ENCODE measurements around the gene SLC35F3.
"Not testable (repeated sequence)": the region's sequence is repeated elsewhere in the genome, so short reads cannot be mapped to it uniquely, and the experiment has no call there.

The SLC35F3 gene

GRCh38 chr1:234231061-234231892 is 326.8 kb downstream of the SLC35F3 start:
- DNase-seq, result no peak

DNA sequence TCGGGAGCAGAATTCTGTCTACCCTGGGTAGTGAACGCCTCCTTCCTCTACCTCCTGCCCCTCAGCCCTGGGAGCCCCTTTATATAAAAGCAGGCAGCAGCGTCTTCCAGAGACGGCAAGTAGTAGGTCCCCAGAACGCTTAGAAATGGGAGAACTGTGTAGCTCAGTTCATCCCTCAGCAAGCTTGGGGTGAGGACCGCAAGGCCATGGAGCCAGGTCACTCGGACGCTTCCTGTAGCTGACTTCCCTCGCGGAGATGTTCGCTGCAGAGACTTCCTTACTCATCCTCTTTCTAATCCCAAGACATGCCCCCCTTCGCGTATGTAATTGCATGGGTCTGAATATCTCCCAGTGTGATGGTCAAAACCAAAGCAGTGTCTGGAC is 327.4 kb downstream of the SLC35F3 start:
- no peak for DNase-seq

DNA sequence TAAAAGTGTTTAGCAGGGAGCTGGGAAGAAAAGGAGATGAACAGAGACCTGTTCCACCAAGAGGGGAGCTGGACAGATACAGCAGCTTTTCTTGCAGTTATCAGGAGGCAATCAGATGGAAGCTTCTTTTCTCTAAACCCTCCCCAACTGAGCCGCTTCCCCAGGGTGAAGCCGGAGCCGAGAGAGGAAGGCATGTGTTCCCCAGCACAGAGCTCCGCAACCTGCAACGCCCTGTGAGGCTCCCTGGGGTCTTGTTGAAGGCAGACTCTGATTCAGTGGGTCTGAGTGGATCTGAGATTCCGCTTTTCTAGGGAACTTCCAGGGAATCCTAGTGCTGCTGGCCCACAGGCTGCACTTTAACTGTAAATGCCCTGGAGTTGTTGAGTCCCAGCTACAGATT is 329.7 kb downstream of the SLC35F3 start:
- no peak for DNase-seq

DNA sequence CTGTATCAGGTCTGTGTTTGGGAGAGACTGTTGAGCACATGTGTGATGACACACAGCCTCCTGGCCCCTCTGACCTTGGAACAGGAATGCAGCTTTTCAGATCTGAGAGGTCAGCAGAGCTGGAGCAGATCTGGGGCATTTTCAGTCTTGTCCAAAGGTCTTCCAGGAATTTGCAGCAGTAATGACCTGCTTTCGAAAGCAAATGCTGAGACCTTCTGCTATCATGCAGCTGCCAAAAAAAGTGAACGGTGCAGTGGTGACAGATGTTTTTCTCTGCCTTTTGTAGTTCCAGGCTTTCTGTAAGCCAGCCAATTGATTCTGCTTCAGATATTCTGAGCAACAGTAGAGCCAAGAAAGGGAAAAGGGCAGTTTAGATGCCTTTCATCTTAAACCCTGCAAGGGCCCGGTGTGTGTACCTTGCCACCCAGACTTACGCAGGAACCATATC is 331.0 kb downstream of the SLC35F3 start:
- DNase-seq, result no peak

DNA sequence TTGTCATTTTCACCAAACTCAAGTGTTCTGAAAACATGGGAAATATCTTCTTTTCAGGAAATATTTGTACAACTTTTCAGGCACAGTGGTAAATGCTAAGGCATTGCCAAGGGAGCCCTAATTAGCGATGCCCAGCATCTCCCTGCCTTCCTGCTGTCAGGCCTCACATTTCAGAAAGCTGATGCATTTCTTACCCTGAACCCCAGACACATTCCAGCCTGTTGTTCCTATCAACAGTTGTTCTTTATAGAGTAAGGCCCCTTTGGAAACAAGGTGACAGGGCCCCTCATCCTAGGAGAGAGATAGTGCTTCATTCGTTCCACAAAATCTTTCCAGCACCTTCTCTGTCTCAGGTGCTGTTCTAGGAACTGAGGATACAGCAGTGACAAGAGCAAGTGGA is 332.9 kb downstream of the SLC35F3 start:
- DNase-seq, result no peak

DNA sequence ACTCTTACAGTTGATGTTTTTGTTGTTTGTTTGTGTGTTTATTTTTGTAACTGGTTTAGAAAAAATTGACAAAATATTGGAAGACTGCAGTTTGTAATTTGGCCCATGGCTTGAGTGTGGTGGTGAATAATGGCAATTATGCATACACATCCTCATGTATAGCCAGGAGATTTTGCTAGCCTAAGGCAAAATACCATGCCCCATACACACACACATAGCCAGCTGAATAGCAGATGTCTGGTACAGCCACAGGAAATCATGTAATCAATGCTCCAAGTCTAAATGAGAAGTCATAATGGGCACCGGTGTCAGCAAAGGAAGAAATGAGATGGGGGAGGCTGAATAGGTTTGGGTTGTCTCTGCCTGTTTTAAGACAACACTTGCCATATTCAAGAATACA is 333.6 kb downstream of the SLC35F3 start:
- no peak for DNase-seq

DNA sequence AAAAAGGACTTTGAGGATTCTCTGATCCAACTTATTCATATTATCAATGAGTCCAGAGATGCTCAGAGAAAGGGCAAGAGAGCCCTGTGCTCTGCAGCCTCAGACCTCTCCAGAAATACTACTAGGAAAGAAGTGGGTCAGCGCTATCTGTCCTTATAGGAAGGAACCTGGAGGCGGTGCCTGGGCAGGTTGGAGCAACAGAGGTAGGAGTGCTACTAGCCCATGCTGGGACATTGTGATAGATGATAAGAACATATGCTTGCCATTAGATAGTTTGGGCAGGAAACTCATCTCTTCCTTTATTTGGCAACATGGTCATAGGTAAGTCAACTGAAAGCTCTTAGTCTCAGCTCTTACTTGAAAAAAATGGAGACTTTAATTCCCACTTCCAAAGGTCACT is 335.0 kb downstream of the SLC35F3 start:
- no peak for DNase-seq

GRCh38 chr1:234239936-234240335 is 335.5 kb downstream of the SLC35F3 start:
- DNase-seq, result no peak

- DNase-seq, result no peak
Measured at GRCh38 chr1:234240680-234241079, 336.2 kb downstream of the SLC35F3 start.

DNA sequence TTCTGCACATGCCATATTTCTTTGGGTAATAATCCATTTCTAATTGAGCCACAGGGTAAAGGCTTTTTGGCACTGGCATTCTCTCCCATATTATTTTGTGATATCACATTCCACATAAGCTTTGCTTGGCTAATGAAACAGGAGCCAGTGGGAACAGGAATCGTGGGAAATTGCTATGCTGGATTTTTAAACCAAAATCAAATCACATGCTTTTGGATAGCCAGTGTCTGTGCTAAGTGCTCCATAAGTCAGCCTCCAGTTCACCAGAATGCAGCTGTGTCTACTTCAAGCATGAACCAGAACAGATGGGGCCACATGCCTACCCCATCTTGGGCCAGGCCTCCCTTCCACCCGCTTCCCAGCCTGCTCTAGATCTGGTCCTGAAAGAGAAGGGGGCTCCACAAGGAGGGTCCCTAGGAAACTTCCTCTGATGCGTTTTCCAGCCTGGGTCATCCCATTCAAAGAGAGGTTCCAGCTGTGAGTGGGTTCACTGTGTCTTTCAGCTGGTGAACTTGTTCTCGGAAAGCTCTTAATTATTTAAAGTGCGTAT is 337.5 kb downstream of the SLC35F3 start:
- DNase-seq, result no peak

DNA sequence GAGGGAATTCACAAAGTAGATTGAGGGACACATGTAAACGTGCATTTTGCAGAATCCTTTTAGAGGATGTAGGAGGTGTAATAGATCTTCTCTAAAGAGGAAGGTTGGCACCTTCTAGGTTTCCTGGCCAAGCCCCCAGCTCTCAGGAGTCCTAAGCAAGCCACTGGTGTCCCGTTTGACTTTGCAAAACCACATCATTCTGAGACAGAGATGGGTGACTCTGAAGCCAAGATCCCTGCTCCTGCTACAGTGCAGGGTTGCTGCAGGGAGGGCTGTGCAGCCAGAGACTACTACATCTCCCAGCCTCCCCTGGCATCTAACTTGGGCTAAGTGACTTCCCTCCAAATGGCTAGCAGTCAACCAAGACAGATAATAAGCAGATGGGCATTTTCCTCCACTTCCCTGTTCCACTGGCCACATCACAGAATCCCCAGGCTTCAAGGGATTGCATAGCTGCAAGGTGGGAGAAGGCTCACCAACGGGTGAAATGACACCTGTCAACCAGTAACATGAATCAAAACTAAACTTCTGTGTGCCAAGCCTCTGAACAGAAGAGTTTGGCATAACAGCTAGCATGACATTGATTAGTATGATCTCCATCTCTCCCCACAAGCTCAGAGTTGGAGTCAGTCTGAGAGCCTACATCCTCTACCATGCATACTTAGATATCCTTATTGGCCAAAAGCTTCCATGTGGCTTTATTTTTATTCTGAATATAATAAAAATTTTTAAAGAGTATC is 339.2 kb downstream of the SLC35F3 start:
- DNase-seq, result no peak

- no peak for DNase-seq
Measured at GRCh38 chr1:234244482-234244881, 340.0 kb downstream of the SLC35F3 start.

- DNase-seq, result peak in 1 of 2 experiments; percentile 29
Measured at GRCh38 chr1:234246638-234247116, 342.2 kb downstream of the SLC35F3 start.

- DNase-seq, result not testable (repeated sequence)
Measured at GRCh38 chr1:234247746-234248145, 343.3 kb downstream of the SLC35F3 start.

DNA sequence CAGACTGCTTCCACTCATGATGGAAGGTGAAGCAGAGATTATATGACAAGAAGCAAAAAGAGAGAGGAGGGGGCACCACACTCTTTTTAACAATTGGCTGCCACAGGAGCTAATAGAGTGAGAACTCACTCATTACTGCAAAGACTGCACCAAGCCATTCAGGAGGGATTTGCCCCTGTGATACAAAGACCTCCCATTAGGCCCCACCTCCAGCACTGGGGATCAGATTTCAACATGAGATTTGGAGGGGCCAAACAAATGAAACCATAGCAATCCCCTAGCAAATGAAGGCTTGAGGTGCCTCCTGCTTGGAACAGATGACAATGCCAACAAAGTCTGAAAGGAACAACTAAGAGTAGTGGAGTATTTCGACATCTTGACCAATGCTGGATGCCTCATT is 346.3 kb downstream of the SLC35F3 start:
- DNase-seq, result no peak

DNA sequence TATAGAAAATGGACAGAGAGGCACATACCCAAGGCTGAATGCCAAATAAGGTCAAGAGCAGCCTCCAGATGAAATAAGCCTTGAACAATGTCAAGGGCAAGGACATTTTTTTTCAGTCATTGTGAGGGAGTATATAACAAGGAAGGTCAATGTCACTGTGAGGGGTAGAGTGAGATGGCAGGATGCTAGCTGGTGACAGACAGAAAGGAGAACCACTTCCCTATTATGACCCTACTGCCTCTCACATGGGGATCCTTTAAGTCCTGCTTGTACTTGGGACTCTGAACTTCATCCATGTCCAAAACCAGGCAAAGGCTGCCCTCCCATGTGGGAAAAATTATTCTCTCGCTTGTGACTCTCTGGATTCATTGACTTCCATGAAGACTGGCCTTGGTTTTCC is 349.3 kb downstream of the SLC35F3 start:
- no peak for DNase-seq

- DNase-seq, result no peak
Measured at GRCh38 chr1:234256359-234256758, 351.9 kb downstream of the SLC35F3 start.

GRCh38 chr1:234258071-234258470 is 353.6 kb downstream of the SLC35F3 start:
- DNase-seq, result no peak

DNA sequence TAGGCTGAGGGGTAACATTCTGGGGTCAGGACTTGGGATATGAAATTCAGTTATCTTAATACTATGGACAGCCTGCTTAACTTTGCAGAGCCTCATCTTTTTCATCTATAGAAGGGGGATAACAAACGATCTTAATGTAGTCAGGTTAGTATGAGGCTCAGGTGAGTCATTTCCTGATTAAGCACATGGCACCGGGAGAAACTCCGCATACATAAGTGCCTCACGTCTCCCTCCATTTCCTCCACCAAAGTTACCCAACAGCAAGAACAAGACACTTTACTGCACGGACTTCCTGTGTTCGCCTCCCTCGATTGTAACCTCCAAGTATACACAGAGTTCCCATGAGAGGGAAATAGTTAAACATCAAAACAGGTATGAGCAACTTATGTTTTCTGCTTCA is 356.1 kb downstream of the SLC35F3 start:
- peak in 1 of 2 experiments; percentile 43 for DNase-seq

DNA sequence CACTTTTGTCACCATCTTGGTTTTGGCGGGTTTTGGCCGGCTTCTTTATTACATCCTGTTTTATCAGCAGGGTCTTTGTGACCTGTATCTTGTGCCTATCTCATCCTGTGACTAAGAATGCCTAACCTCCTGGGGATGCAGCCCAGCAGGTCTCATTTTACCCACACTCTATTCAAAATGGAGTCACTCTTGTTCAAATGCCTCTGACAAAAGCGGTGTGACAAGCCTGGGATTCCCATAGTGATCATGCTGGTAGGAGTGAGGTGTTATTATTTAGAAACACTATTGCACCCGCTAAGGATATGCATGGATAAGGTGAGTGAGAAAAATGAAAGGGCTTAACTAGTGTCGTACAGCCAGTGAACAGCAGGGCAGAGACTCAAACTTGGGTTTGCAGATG is 357.1 kb downstream of the SLC35F3 start:
- DNase-seq, result no peak

GRCh38 chr1:234262007-234262753 is 357.7 kb downstream of the SLC35F3 start:
- DNase-seq, result no peak

DNA sequence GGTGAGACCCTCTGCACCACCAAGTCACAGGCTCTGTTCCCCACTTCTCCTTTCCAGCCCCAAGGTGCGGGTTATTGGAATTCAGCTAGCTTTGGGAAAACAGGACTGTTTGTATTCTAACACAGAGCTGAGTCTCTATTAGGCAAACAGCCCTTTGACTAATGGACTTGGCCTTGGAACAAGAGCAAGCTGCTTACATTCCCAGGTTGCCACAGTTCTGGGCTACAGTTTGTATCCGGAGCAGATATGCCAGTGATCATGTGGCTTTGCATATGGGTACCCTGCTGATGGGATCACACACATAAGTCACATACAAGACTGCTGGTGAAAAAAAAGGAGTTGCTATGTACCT is 358.3 kb downstream of the SLC35F3 start:
- DNase-seq, result no peak

DNA sequence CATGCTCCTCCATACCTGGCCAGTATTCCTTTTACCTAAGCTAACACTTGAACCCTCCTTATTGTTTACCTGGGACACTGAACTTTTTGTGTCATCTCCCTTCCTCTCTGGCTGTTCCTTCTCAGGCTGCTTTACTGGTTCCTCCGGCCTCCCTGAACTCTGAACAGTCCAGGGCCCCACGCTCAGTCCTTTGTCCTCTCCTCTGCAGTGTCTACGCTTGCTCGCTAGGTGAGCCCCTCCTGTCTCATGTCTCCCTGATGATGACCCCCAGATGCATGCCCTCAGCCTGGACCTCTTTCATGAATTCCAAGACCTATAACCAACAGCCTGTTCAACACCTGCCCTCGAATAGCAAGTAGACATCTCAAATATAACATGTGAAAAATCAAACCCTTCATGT is 360.4 kb downstream of the SLC35F3 start:
- no peak for DNase-seq
